ENCODE results near the gene GGT6.
A peak's percentile ranks its signal among the peaks of the same experiment; 100 is the strongest.

GRCh38 chr17:4583782-4584100 lies 23.4 kb upstream of the GGT6 start:
- TF ChIP-seq CTCF (conservative IDR thresholded peaks at IDR 0.05; ENCODE audit: low read depth, low read length): 0 out of 2 replicates have a peak, but pooled peaks have one; percentile 11
- TF ChIP-seq EZH2 (IDR thresholded peaks at IDR 0.05; ENCODE audit: low read length, unreplicated experiment): no peak
- TF ChIP-seq EZH2phosphoT487 (IDR thresholded peaks at IDR 0.05; ENCODE audit: borderline replicate concordance, low read length): no peak

All from PC-3 (cell line).